IPS-18a (cell line): ENCODE data around the gene PLEKHH1.
A peak's percentile ranks its signal among the peaks of the same experiment; 100 is the strongest.
"Not testable (repeated sequence)": the region's sequence is repeated elsewhere in the genome, so short reads cannot be mapped to it uniquely, and the experiment has no call there.

ENCODE experiments used
- H3K27ac ChIP-seq: one replicate; pipeline ENCODE4 v1.5.1; 2013; ENCODE audit warnings: low read length
- H3K27me3 ChIP-seq: one replicate; pipeline ENCODE4 v1.6.1; 2013; ENCODE audit warnings: mild to moderate bottlenecking, low read length; ENCODE audit not compliant: control insufficient read depth, insufficient read depth
- H3K36me3 ChIP-seq: one replicate; pipeline ENCODE4 v1.6.1; 2013; ENCODE audit warnings: low read depth, low read length; ENCODE audit not compliant: control insufficient read depth
- H3K4me1 ChIP-seq: one replicate; pipeline ENCODE4 v1.6.1; 2013; ENCODE audit warnings: low read depth, low read length; ENCODE audit not compliant: control insufficient read depth
- H3K4me3 ChIP-seq: one replicate; pipeline ENCODE4 v1.5.1; 2013; ENCODE audit warnings: low read length
- H3K9ac ChIP-seq: one replicate; pipeline ENCODE4 v1.6.1; 2013; ENCODE audit warnings: mild to moderate bottlenecking, low read length, moderate library complexity
- H3K9me3 ChIP-seq: one replicate; pipeline ENCODE4 v1.6.1; 2013; ENCODE audit warnings: low read depth, low read length; ENCODE audit not compliant: control insufficient read depth

The PLEKHH1 gene

DNA sequence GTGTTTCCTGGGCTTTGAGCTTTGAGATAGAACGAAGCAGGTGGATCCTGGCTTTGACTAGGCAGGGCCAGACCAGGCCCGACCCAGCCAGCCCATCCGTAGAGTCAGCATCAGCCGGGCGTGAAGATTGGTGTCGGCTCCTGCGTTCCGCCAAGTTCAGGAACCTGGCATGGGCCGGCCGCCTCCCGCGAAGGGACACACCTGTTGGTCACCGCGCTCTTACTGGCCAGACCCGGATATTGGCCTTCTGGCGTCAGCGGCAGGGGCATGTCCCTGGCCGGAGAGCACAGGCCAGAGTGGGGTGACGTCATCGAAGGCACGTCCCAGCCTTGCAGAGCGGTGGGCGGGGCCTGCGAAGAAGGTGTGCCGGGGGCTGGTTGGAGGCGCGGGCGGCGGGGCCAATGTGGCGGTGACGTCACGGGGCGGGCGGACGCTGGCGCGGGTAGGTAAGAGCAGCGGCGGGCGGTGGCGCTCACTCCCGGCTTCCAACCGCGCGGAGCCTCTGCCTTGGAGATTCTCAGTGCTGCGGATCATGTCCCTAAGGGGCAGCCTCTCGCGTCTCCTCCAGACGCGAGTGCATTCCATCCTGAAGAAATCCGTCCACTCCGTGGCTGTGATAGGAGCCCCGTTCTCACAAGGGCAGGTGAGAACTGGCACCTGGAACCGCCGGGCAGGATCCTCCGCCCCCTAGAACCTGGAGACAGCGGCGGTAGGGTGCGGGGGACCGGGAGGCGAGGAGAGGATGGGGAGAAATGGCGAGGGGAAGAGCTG, 86.5 kb downstream of the PLEKHH1 start, which contains the start of gene ARG2:
Gene ARG2 (plus strand): TSS at position 475 of the 771 bp plus-strand sequence. CDS start 58 bp downstream, at position 533.
- no peaks in the 10 kb centered on the region for H3K36me3 ChIP-seq
- peaks cover 14% of the 10 kb centered on the region for H3K27me3 ChIP-seq
- peak within 1 kb of the TSS; percentile 70 for H3K9ac ChIP-seq
- no peaks in the 10 kb centered on the region for H3K9me3 ChIP-seq
- peak within 1 kb of the TSS; percentile 84 for H3K4me3 ChIP-seq
- no peak within 1 kb of the TSS for H3K27ac ChIP-seq
- H3K4me1 ChIP-seq = peaks cover 8% of the 10 kb centered on the region

DNA sequence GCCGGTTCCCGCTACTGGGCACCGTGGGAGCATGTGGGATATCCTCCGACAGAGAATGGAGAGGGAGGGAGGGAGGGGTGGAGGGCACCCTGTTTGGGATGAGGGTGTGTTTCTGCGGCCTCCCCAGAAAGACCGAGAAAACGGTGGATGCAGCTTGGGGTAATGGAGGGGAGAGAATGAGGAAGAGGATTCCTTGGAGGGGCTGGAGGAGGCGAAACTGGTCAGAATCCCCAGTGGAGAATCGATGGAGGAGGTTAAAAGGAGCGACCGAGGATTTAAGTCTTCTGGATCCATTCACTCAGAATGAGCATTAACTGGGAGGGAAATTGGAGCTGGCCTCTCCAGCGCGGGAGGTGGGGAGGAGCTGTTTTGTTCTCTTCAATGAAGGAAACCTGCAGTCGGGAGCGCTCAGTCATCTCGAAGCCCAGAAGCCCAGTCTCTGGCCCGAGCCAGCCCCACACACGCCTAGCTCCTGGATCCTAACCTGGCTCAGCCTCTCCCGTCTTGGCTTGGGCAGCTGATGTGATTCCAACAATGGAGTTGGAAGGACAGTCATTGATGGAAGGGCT, 87.2 kb downstream of the PLEKHH1 start:
- H3K4me3 ChIP-seq = peak overlapping the region; percentile 84
- H3K36me3 ChIP-seq = no peaks in the 10 kb centered on the region
- H3K9me3 ChIP-seq = no peaks in the 10 kb centered on the region
- no peak overlapping the region for H3K27ac ChIP-seq
- H3K4me1 ChIP-seq = peaks cover 8% of the 10 kb centered on the region
- peaks cover 14% of the 10 kb centered on the region for H3K27me3 ChIP-seq
- H3K9ac ChIP-seq = peak overlapping the region; percentile 70

DNA sequence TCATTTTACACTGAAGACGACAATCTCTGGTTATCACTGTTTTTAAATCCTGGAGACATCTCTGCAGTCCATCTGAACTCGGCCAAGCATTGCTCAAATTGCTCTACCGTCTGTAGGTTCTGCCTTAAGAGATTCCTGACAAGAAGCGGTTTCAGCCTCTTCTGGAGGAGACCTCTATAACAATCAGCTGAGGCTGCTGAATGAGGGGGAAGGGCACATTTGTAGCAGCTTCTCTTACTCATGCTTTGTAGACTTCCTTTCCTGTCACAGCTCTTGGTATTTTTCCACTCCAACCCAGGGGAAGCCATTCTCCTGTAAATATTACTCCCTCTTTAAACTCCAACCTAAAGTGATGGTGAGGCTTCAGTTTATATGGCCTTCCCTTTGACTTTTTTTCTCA, 89.6 kb downstream of the PLEKHH1 start:
- Histone ChIP-seq H3K4me3 (no peak overlapping the region), H3K36me3 (no peaks in the 10 kb centered on the region), H3K9me3 (no peaks in the 10 kb centered on the region), H3K27ac (no peak overlapping the region), H3K27me3 (peaks cover 9% of the 10 kb centered on the region), H3K4me1 (peaks cover 8% of the 10 kb centered on the region), H3K9ac (peak overlapping the region; percentile 1)

GRCh38 chr14:67623114-67623513, 90.0 kb downstream of the PLEKHH1 start:
- no peaks in the 10 kb centered on the region for H3K36me3 ChIP-seq
- H3K4me3 ChIP-seq = no peak overlapping the region
- H3K4me1 ChIP-seq = peaks cover 8% of the 10 kb centered on the region
- no peak overlapping the region for H3K27ac ChIP-seq
- peaks cover 9% of the 10 kb centered on the region for H3K27me3 ChIP-seq
- peak overlapping the region; percentile 1 for H3K9ac ChIP-seq
- no peaks in the 10 kb centered on the region for H3K9me3 ChIP-seq

DNA sequence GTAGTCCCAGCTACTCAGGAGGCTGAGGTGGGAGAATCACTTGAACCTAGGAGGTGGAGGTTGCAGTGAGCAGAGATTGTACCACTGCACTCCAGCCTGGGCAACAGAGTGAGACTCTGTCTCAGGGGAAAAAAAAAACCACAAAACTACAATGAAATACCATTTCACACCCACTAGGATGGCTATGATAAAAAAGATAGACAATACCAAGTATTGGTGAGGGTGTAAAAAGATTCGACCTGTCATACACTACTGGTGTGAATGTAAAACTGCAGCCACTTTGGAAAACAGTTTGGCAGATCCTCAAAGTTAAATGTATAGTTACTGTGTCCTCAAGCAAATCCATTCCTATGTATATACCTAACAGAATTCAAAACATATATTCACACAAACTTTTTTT, 93.0 kb downstream of the PLEKHH1 start:
- not testable (repeated sequence) for H3K36me3 ChIP-seq, H3K4me1 ChIP-seq, H3K27ac ChIP-seq, H3K4me3 ChIP-seq, H3K9me3 ChIP-seq, H3K27me3 ChIP-seq, H3K9ac ChIP-seq

DNA sequence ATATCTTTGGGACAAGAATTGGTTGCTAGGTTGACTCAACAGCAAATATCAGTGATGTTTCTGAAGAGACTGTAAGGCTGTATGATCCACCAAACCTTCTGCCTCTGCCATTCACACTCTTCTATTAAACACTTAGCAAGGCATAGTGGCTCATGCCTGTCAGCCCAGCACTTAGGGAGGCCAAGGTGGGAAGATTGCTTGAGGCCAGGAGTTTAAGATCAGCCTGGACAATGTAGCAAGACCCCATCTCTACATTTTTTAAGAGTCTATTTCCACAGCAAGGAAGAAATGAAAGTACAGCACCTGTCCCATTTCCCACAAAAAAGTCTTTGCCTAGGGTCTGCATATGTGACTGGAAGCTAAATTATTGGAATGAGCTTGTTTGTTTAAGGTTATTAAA, 94.4 kb downstream of the PLEKHH1 start:
- no peaks in the 10 kb centered on the region for H3K9me3 ChIP-seq

GRCh38 chr14:67630186-67630585, 97.1 kb downstream of the PLEKHH1 start:
- Histone ChIP-seq H3K9me3 (no peaks in the 10 kb centered on the region), H3K27ac (no peak overlapping the region), H3K36me3 (no peaks in the 10 kb centered on the region), H3K9ac (no peak overlapping the region), H3K4me3 (no peak overlapping the region), H3K4me1 (no peaks in the 10 kb centered on the region), H3K27me3 (no peaks in the 10 kb centered on the region)

More for the DNA sequence above, 94.4 kb downstream of the PLEKHH1 start:
- Histone ChIP-seq H3K4me1 (no peaks in the 10 kb centered on the region), H3K27ac (no peak overlapping the region), H3K27me3 (no peaks in the 10 kb centered on the region), H3K36me3 (no peaks in the 10 kb centered on the region), H3K9ac (no peak overlapping the region), H3K4me3 (no peak overlapping the region)

DNA sequence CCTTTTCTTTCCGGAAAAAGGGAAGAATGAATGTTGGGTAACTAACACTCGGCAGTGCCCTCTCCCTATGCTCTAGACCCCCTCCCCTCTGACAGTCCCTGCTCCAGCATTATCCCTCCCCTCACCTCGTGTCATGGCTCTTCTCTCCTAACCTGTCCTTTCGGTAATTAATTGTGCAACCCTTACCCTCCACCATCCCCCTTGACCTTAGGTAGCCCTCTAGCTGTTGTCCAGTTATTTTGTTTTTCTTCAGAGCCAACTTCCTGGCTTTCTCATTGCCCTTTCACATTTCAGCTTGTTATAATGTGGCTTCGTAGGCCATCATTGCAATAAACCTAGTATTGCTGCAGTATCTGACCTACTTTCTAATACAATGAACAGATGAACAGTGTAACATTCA, 97.8 kb downstream of the PLEKHH1 start:
- Histone ChIP-seq H3K27ac (no peak overlapping the region), H3K4me3 (no peak overlapping the region), H3K4me1 (no peaks in the 10 kb centered on the region), H3K27me3 (no peaks in the 10 kb centered on the region), H3K9ac (no peak overlapping the region), H3K36me3 (no peaks in the 10 kb centered on the region), H3K9me3 (no peaks in the 10 kb centered on the region)

DNA sequence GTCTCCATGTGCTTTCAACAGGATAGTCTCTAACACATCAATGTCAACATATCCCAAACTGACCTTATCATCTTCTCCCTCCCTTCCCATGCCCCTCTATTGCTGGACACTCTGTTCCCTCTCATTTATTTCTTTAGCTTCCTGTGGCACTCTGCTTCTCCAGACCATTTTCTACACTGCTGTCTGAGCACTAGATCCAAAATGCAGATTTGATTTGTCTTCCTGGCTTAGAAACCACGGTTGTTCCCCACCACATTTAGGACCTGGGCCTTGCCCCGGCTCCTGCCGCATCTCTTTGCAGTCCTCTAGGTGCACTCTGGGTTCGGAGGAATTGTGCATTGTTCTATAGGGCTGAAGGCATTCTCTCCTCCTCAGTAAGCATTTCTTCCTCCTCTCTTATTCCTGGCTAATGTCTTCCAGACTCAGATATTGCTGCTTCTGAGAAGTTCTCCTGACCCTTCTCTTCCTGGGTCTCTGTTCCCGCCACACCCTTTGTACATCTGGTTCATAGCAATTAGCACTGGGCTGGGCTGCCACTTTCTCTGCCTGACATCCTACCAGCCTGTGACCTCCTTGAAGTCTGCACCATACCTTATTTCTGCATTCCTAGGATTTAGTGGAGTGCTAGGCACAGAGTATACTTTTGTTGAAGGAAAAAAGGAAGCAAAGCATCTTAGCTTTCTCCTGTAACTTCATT, 100.5 kb downstream of the PLEKHH1 start:
- no peak overlapping the region for H3K27ac ChIP-seq
- no peaks in the 10 kb centered on the region for H3K36me3 ChIP-seq
- H3K27me3 ChIP-seq = no peaks in the 10 kb centered on the region
- H3K4me1 ChIP-seq = no peaks in the 10 kb centered on the region
- no peak overlapping the region for H3K4me3 ChIP-seq
- H3K9ac ChIP-seq = no peak overlapping the region
- no peaks in the 10 kb centered on the region for H3K9me3 ChIP-seq

DNA sequence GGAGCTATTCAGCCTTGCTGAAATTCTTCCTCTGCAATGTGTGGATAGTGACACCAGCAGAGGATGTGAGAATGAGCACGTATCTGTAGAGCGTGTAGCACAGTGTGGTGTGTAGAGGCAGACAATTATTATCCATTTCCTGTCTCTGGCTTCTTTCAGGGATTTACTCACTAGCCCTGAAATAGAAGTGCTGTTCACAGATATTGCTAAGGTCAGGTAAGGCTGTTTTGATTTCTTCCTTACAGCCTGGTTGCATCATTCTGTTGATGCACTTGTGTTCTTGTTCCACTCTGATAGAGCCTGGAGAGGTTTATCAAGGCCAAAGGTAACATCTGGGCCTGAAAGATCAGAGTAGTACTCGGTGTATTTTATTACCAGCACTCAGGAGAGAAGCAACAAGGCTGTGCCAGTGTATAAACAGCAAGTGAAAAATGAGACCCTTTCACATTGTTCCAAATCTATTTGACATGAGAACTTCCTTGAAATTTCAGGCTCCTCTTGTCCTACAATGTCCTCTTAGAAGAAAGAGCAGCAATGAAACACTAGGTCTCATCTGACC, 103.3 kb downstream of the PLEKHH1 start:
- no peaks in the 10 kb centered on the region for H3K36me3 ChIP-seq
- no peaks in the 10 kb centered on the region for H3K9me3 ChIP-seq
- no peak overlapping the region for H3K27ac ChIP-seq
- no peak overlapping the region for H3K4me3 ChIP-seq
- H3K9ac ChIP-seq = no peak overlapping the region
- no peaks in the 10 kb centered on the region for H3K4me1 ChIP-seq
- H3K27me3 ChIP-seq = no peaks in the 10 kb centered on the region

GRCh38 chr14:67638642-67639041, 105.6 kb downstream of the PLEKHH1 start:
- Histone ChIP-seq H3K4me3 (no peak overlapping the region), H3K27me3 (no peaks in the 10 kb centered on the region), H3K4me1 (no peaks in the 10 kb centered on the region), H3K36me3 (no peaks in the 10 kb centered on the region), H3K9me3 (no peaks in the 10 kb centered on the region), H3K9ac (no peak overlapping the region), H3K27ac (no peak overlapping the region)
